ENCODE results near the gene NEAT1. TPM values are rescaled to one million over a fixed set of nuclear protein-coding genes. Genes with fewer than 3 reads are reported as not detected.

The NEAT1 gene
- total RNA-seq, 5 donors from 2014 or later (not counting 1 experiment from before 2014, with no cell fraction given) = 368 to 1,017 (median 906) TPM

GRCh38 chr11:65493367-65494176 is 71.0 kb downstream of the NEAT1 start:
- H3K9me3 ChIP-seq = no peaks in the 10 kb centered on the region
- no peak overlapping the region for H3K4me3 ChIP-seq (ENCODE audit: control insufficient read depth in 1 of 2, extremely low read depth in 1 of 2, low read length in 1 of 2)
- peaks cover 8 to 37% of the 10 kb centered on the region in 2 experiments for H3K4me1 ChIP-seq (ENCODE audit: control insufficient read depth in 1 of 2, extremely low read depth in 1 of 2, insufficient read depth in 2 of 2, low read length in 2 of 2)
- peaks cover 0 to 12% of the 10 kb centered on the region in 2 experiments for H3K27me3 ChIP-seq (replicated peaks in 1 of 2; ENCODE audit: control insufficient read depth in 2 of 2, extremely low read depth in 1 of 2, insufficient read depth in 2 of 2, low read length in 1 of 2)
- H3K36me3 Mint-ChIP-seq = no peaks in the 10 kb centered on the region
- no peak for DNase-seq
- no peak for ATAC-seq (replicated peaks in 1 of 4)
- peaks cover 30 to 42% (median 41%) of the 10 kb centered on the region in 3 donors for H3K4me1 Mint-ChIP-seq
- no peak overlapping the region for H3K4me3 Mint-ChIP-seq
- H3K9me3 Mint-ChIP-seq = no peaks in the 10 kb centered on the region
- ChIA-PET POLR2A (interaction anchor here in 1 of 2 donors (1.2 to 1.3 kb wide), 2 partner anchors 9 to 11 kb away, joined by 3 to 5 read pairs; no protein-coding TSS in a partner anchor), CTCF (interaction anchor here in 1 of 2 donors (1.4 to 1.6 kb wide), 2 partner anchors 17 to 22 kb away, joined by 4 to 5 read pairs; no protein-coding TSS in a partner anchor)
- H3K27ac ChIP-seq (ENCODE audit: low read length) = no peak overlapping the region
- no peaks in the 10 kb centered on the region for H3K36me3 ChIP-seq (ENCODE audit: control insufficient read depth in 2 of 2, extremely low read depth in 1 of 2, insufficient read depth in 1 of 2, low read length in 1 of 2)
- peak overlapping the region; percentile 68 to 76 for H3K27ac Mint-ChIP-seq
- no peaks in the 10 kb centered on the region for H3K27me3 Mint-ChIP-seq
- 91% methylated on average over 8 of the region's 12 CpGs for WGBS (ENCODE audit: insufficient coverage)

Other genes starting within 250 kb of the NEAT1 start
- gene CAPN1, start 240.9 kb upstream of the NEAT1 start, total RNA-seq = 100 to 1,000 TPM in 4 of 5 donors, 10 to 100 TPM in 1; 98.4 to 171 (median 143) TPM
- 10 to 100 TPM; 15.1 to 24.2 (median 20.4) TPM for gene POLA2, start 160.8 kb upstream of the NEAT1 start, total RNA-seq
- 1 to 10 TPM in 2 of 5 donors, under 1 TPM in 3; 0.69 to 2.4 (median 0.79) TPM for gene CDC42EP2, start 107.9 kb upstream of the NEAT1 start, total RNA-seq
- gene DPF2, start 88.9 kb upstream of the NEAT1 start, total RNA-seq = 10 to 100 TPM; 57.9 to 95.4 (median 91.7) TPM
- 1 to 10 TPM in 2 of 5 donors, under 1 TPM in 3; 0.48 to 1.3 (median 0.92) TPM for gene TIGD3, start 68.0 kb upstream of the NEAT1 start, total RNA-seq
- gene SLC25A45, start 40.2 kb upstream of the NEAT1 start, total RNA-seq = 10 to 100 TPM; 18.7 to 72.2 (median 22.6) TPM
- 10 to 100 TPM; 35.6 to 79.1 (median 77.8) TPM for gene FRMD8, start 36.2 kb upstream of the NEAT1 start, total RNA-seq
- gene MALAT1, start 76.2 kb downstream of the NEAT1 start, total RNA-seq = over 10,000 TPM; 21,382 to 33,585 (median 22,045) TPM
- gene SCYL1, start 102.3 kb downstream of the NEAT1 start, total RNA-seq = 10 to 100 TPM; 66.4 to 96.8 (median 76.8) TPM
- gene LTBP3, start 135.6 kb downstream of the NEAT1 start, total RNA-seq = 100 to 1,000 TPM; 200 to 364 (median 284) TPM
- gene ZNRD2, start 147.7 kb downstream of the NEAT1 start, total RNA-seq = 10 to 100 TPM; 32.5 to 36.9 (median 34.5) TPM
- 10 to 100 TPM; 36.3 to 72.9 (median 69.3) TPM for gene FAM89B, start 149.7 kb downstream of the NEAT1 start, total RNA-seq
- 100 to 1,000 TPM; 115 to 170 (median 150) TPM for gene EHBP1L1, start 153.3 kb downstream of the NEAT1 start, total RNA-seq
- 1 to 10 TPM; 2.3 to 8.0 (median 3.6) TPM for gene KCNK7, start 173.0 kb downstream of the NEAT1 start, total RNA-seq
- 100 to 1,000 TPM in 2 of 5 donors, 10 to 100 TPM in 3; 60.8 to 110 (median 84.0) TPM for gene MAP3K11, start 191.4 kb downstream of the NEAT1 start, total RNA-seq
- gene PCNX3, start 193.0 kb downstream of the NEAT1 start, total RNA-seq = 10 to 100 TPM; 54.2 to 74.7 (median 66.8) TPM
- gene SIPA1, start 215.3 kb downstream of the NEAT1 start, total RNA-seq = 100 to 1,000 TPM; 179 to 285 (median 200) TPM
- 100 to 1,000 TPM; 155 to 302 (median 172) TPM for gene RELA, start 240.1 kb downstream of the NEAT1 start, total RNA-seq